HT-29 (cell line): Measurements from ENCODE around the gene HYDIN. TPM values are rescaled to one million over a fixed set of nuclear protein-coding genes. Genes with fewer than 3 reads are reported as not detected.
"Not testable (repeated sequence)": the region's sequence is repeated elsewhere in the genome, so short reads cannot be mapped to it uniquely, and the experiment has no call there.

Source experiments
- DNase-seq: peaks from one replicate; pipeline ENCODE4 v3.0.0-alpha.2; 2015; ENCODE audit warnings: low spot score
- total RNA-seq: library from RNA; depleted of rRNA; stranded (reverse); fragments of >200 nt; shearing (Covaris generic); gene quantifications from 2 replicates; pipeline ENCODE4 v1.2.3, GENCODE V29; 2014

Gene HYDIN
- total RNA-seq, 1 experiment from 2014 or later, result 0.46 TPM

- DNase-seq, result not testable (repeated sequence)
These were observed 354.1 kb downstream of the HYDIN start for GRCh38 chr16:70876442-70876841.

GRCh38 chr16:70864698-70865097 lies 365.8 kb downstream of the HYDIN start:
- not testable (repeated sequence) for DNase-seq

DNA sequence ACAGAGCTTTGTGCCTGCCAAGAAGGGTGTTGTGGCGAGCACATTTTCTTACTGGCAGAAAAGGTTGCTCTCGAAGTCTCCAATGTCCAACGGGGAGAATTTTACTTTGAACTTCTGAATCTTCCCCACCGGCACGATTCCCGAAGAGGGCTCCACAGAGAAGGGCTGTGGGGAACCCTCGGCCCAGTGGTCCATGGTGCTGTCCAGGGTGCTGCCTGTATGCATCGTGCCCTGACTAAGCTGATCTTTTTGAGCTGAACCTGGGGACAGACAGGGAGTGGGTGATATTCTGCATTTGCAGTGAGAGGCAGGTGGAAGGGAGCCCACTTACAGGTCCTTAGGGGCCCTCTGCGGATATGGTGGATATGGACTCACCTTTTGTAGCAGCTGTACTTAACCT lies 368.5 kb downstream of the HYDIN start:
- DNase-seq, result not testable (repeated sequence)

- not testable (repeated sequence) for DNase-seq
These were observed 379.2 kb downstream of the HYDIN start for GRCh38 chr16:70851299-70851698.

- not testable (repeated sequence) for DNase-seq
These were observed 406.9 kb downstream of the HYDIN start for GRCh38 chr16:70823498-70824118.

- not testable (repeated sequence) for DNase-seq
These were observed 407.8 kb downstream of the HYDIN start for GRCh38 chr16:70822734-70823133.

DNA sequence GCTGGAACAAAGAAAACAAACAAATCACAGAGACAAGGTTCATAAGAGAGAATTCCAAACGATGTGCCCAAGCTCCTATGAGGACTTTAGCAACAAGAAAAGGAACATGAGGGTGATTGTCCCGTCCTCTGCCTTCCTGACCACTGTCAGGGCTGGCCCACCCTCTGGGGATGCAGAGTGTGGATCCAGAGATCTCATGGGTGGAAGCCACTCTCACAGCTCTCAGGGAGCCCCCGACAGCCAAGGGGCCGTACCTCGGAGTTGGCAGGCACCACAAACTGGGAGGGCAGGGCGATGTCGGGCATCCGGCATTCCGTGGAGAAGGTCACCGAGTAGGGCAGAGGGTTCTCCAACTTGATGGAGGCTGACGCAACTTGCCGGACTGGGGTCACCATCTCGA lies 412.4 kb downstream of the HYDIN start:
- not testable (repeated sequence) for DNase-seq

GRCh38 chr16:70809392-70810060 lies 421.0 kb downstream of the HYDIN start:
- DNase-seq, result no peak

- peak; percentile 23 for DNase-seq
These were observed 422.2 kb downstream of the HYDIN start for GRCh38 chr16:70808371-70808770.

GRCh38 chr16:70805787-70806186 lies 424.7 kb downstream of the HYDIN start:
- DNase-seq, result no peak

DNA sequence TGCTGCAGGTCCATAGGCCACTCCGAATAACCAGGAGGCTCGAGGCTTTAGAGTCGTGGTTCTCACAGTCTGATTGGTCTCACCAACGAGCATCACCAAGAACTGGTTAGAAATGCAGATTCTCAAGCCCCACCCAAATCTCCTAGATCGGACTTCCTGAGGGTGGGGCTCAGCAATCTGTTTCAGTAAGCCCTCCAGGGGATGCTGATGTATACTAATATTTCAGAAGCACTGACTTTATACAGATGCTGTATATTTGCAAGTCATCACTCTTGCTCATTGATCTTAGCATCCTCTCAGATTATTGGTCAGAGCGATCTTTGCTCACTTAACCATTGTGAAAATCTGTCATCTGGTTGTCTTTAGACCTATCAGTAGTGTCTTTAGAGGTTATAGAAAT lies 425.1 kb downstream of the HYDIN start:
- no peak for DNase-seq

- no peak for DNase-seq
These were observed 425.8 kb downstream of the HYDIN start for GRCh38 chr16:70804734-70805169.

DNA sequence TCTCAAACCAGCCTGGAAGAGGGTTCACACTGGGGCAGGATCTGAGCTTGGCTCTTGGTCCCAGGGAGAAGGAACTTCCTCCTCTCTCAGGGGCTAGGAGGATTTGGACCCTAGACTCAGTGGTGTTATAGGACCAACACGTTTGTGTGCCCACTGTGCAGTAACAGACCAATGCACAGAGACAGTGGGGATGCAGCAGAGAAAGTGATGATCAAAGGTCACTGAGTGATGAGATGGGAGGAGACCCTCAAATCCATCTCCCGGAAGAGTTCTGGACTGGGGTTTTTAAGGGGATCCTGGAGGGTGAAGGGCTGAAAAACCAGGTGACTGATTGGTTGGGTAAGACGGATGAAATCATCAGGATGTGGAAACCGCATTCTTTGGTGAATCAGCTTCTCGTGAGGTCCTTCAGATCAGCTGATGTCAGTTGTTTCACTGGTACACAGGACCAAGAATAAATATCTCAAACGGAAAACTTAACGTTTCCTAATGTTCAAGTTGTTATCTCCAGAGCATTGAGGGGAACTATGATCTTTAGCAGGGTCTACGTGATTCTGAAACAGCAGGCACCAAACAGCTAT lies 426.3 kb downstream of the HYDIN start:
- no peak for DNase-seq

DNA sequence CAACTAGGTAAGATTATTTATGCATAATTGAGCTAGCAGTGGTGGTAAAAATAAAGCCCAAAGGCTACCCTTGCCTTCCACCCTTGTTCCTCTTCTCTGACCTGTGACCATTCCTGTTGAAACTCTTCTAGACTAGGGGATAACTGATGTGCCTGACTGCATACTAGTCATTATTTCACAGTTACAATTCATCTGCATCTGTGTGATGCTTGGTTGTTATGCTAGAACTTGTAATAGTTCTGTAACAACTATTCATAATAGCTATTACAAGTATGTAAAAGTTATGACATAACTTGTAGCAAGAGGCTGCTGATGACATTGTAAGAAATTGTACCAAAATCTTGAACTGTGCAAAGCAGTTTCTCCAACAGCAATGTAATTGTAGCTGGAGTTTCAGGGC lies 427.2 kb downstream of the HYDIN start:
- DNase-seq, result no peak

GRCh38 chr16:70801611-70802010 lies 428.9 kb downstream of the HYDIN start:
- no peak for DNase-seq

- peak; percentile 95 for DNase-seq
These were observed 429.6 kb downstream of the HYDIN start, which contains the start of gene VAC14 for GRCh38 chr16:70800781-70801480. Gene VAC14, minus strand, starts transcription at chr16:70801158. Its CDS starts 258 bp downstream, at chr16:70800900.

- DNase-seq, result no peak
These were observed 430.2 kb downstream of the HYDIN start for GRCh38 chr16:70800311-70800710.

DNA sequence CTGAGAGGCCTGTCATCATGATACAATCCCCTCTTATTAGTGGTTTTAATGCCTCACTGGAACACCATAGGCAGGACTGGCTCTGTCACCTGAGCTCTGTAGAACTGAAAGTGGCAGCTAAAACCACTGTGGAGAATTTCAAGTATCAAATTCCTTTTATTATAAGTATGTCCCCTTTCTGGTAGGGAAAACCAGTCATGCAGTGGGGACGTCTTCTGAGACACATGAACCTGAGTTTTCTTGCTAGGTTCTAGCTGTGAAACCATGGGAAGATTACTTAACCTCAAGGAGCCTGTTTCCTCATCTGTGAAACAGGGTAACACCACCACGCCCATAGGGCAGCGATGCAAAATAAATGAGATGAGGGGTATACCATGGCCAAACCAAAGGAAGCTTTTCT lies 434.2 kb downstream of the HYDIN start:
- DNase-seq, result no peak

GRCh38 chr16:70795296-70795912 lies 435.1 kb downstream of the HYDIN start:
- no peak for DNase-seq

DNA sequence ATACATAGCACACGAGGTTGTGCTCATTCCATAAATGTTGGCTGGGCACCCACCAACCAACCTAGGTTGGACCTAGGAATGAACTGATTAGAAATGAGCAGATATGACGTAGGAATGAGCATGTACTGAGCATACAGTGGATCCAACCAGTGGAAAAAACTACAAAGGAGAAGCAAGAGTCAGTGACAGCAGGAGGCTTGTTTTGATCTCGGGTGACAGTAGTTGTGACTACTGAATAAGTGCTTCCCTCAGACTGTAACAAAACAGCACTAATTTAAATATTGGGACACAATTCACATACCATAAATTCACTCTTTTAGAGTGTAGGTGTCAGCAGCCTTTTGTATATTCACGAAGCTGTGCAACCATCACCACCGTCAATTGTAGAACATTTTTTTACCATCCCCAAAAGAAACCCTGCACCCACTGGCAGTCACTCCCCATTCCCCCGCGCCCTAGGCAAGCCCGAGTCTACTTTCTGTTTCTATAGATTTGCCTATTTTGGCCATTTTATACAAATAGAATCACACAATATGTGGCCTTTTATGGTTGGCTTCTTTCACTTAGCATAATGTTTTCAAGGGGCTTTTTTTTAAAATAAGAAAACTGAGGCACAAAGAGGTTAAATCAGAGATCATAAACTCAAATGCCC lies 436.5 kb downstream of the HYDIN start:
- no peak for DNase-seq

GRCh38 chr16:70790815-70791214 lies 439.7 kb downstream of the HYDIN start:
- no peak for DNase-seq
